NCI-H2196 (cell line): ENCODE data around the gene BOD1L1.
A peak's percentile ranks its signal among the peaks of the same experiment; 100 is the strongest.
"Not testable (repeated sequence)": the region's sequence is repeated elsewhere in the genome, so short reads cannot be mapped to it uniquely, and the experiment has no call there.

Source experiments
- DNase-seq: peaks from one replicate; lab custom pipeline; 2025; ENCODE audit not compliant: unreplicated experiment; lab: John Stamatoyannopoulos, UW

The BOD1L1 gene

GRCh38 chr4:13560111-13560510, 67.4 kb downstream of the BOD1L1 start:
- not testable (repeated sequence) for DNase-seq

- DNase-seq: no peak
Measured at GRCh38 chr4:13559413-13559812, 68.1 kb downstream of the BOD1L1 start.

GRCh38 chr4:13558881-13559280, 68.6 kb downstream of the BOD1L1 start:
- DNase-seq: no peak

GRCh38 chr4:13555325-13555724, 72.2 kb downstream of the BOD1L1 start:
- DNase-seq: no peak

- DNase-seq: no peak
Measured at GRCh38 chr4:13553081-13553480, 74.4 kb downstream of the BOD1L1 start.

- peak; percentile 86 for DNase-seq
Measured at GRCh38 chr4:13548984-13549546, 78.5 kb downstream of the BOD1L1 start.

- DNase-seq: peak; percentile 59
Measured at GRCh38 chr4:13548059-13548983, 79.2 kb downstream of the BOD1L1 start.

- DNase-seq: peak; percentile 69
Measured at GRCh38 chr4:13547485-13548041, 80.0 kb downstream of the BOD1L1 start.

- peak; percentile 21 for DNase-seq
Measured at GRCh38 chr4:13546941-13547484, 80.5 kb downstream of the BOD1L1 start.

GRCh38 chr4:13546142-13546940, 81.2 kb downstream of the BOD1L1 start:
- no peak for DNase-seq

- DNase-seq: no peak
Measured at GRCh38 chr4:13545394-13545808, 82.1 kb downstream of the BOD1L1 start.

GRCh38 chr4:13544606-13545393, 82.7 kb downstream of the BOD1L1 start:
- DNase-seq: peak; percentile 62

- peak; percentile 16 for DNase-seq
Measured at GRCh38 chr4:13543839-13544605, 83.5 kb downstream of the BOD1L1 start, which contains the start of gene NKX3-2. NKX3-2 (minus strand) TSS chr4:13544508; CDS start chr4:13544414, 94 bp downstream.

- DNase-seq: no peak
Measured at GRCh38 chr4:13543032-13543838, 84.3 kb downstream of the BOD1L1 start.

- DNase-seq: no peak
Measured at GRCh38 chr4:13542577-13543031, 84.9 kb downstream of the BOD1L1 start.

GRCh38 chr4:13541720-13542576, 85.6 kb downstream of the BOD1L1 start:
- no peak for DNase-seq

GRCh38 chr4:13541176-13541604, 86.3 kb downstream of the BOD1L1 start:
- no peak for DNase-seq
